Head of caudate nucleus (tissue), 42 donors: ENCODE results near the gene NDUFB6.
"Not testable (repeated sequence)": the region's sequence is repeated elsewhere in the genome, so short reads cannot be mapped to it uniquely, and the experiment has no call there.

Source experiments
- DNase-seq, 42 donors: peaks; one replicate each; pipeline versions ENCODE4 v3.0.0 to v3.0.0-alpha.2; 2020 to 2021; ENCODE audit warnings: mixed read lengths in 7 of 42
- intact Hi-C: fragments of 100-400 bp; cut with DNase I; formaldehyde crosslinking; loops from one replicate; pipeline ENCODE4 v1.15.0; 2022

NDUFB6 gene

DNA sequence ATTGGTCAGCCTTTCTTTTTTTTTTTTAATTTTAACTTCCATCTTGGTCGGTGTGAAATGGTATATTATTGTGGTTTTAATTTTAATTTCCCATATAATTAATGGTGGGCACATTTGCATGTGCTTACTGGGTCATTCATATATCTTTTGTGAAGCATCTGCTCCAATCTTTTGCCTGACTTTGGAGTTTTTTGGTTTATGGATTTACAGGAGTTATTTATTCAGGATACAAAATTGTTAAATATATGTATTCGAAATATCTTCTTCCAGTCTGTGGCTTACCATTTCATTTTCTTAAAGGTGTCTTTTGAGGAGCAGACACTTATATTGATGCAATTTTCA lies 46.3 kb downstream of the NDUFB6 start:
- DNase-seq = no peak
- intact Hi-C loops = loop anchor here (10.0 kb wide), 1 partner anchor 142 kb away; the partner anchor contains the start of gene ACO1

DNA sequence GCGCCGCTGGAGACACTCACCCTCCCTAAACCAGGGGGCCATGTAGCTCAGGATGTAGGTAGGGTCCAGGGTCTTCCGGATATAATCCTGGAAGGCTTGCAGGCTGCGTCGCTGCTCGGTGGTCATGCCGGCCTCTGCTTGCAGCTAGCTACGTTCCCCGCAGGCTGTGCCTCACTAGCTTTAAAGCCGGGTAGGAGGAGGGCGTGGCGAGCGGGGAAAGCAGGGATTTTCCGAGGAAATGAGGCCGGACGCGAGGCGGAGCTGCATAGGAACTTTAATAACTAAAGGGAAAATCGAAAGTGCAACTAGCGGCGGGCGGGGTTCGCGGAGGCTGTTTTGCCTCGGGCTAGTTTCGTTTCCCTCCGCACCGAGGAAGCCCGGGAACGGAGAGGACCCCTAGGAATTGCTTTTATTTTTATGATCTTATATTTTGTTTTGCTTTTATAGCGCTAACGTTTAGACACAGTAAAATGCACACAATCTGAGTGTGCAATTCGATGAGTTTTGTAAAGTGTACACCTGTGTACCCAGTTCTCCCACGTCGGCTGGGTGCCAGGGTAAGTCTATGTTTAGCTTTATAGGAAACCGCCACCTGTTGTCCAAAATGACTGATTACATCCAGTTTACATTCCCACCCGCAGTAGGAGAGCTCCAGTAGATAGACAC lies 46.8 kb downstream of the NDUFB6 start, which contains the start of gene RIGI:
Gene RIGI, minus strand, starts transcription at position 156 of the 666 bp plus-strand sequence. Its CDS starts 30 bp downstream, at position 126.
- intact Hi-C loops = loop anchor here (10.0 kb wide), 1 partner anchor 141 kb away; the partner anchor contains the start of gene ACO1
- peak; percentile 77 to 96 (median 88) for DNase-seq

DNA sequence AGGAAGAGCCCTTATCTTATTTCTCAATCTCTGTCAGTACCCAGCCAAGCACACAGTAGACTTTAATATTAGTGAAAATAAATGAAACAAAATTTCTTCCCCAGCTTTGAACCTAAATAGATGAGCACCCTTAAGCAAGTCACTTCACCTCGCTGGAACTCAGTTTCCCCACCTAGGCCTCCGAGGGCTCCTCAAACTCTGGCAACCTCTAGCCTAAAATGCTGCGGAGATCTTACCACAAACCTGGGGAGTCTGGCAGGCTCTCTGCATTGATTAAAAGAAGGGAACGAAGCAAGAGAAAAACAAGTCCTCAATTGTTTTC lies 47.3 kb downstream of the NDUFB6 start:
- intact Hi-C loops = loop anchor here (10.0 kb wide), 1 partner anchor 141 kb away; the partner anchor contains the start of gene ACO1
- DNase-seq = peak in 2 of 42 donors; percentile 4 to 12

DNA sequence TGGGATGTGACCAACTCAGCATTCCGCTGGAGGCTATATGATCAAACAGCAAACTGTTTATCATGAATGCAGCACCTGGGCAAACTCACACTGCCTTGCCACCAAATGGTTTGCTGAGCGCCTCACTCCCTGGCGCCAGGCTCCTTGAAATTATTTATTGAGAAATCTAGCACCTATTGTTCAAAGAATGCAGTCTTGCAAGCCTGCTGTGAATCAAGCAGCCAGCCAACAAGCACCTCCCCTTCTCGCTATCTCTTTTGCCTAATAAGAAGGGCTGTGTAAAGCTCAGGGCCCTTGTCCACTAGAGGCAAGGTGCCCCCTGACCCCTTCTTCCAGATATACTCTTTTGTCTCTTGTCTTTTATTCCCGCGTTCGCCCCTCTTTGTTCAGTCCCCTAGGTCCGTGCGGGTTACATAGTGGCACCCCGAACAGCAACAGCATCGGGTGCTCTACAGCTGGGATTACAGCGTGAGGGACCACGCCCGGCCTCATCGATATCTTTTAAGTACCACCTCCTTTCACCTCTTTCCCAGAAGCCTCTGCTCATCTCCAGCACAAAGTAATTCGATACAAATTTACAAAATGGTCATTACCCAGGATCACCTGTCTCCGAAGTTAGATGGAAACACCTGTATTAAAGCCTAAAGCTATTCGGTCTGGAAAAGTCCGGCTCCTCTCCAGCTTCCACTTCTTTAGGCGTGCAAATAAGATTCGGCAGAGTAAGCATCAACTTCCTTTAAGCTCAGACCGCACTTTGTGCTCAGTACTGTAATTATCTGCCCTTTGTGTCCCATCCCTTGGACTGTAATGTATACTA lies 47.9 kb downstream of the NDUFB6 start:
- DNase-seq = peak in 4 of 42 donors; percentile 6 to 52 (median 30)

DNA sequence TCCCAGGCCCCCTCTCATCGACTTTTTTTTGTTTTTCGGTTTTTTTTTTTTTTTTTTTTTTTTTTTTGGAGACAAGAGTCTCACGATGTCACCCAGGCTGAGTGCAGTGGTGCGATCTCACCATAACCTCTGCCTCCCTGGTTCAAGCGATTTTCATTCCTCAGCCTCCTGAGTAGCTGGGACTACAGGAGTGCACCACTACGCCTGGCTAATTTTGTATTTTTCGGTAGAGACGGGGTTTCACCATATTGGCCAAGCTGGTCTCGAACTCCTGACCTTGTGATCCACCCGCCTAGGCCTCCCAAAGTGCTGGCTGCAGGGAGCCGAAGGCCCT lies 48.4 kb downstream of the NDUFB6 start:
- intact Hi-C loops = loop anchor here (10.0 kb wide), 1 partner anchor 140 kb away; the partner anchor contains the start of gene ACO1
- DNase-seq = not testable (repeated sequence)

More for the DNA sequence above, 47.9 kb downstream of the NDUFB6 start:
- intact Hi-C loops = loop anchor here (10.0 kb wide), 1 partner anchor 140 kb away; the partner anchor contains the start of gene ACO1

DNA sequence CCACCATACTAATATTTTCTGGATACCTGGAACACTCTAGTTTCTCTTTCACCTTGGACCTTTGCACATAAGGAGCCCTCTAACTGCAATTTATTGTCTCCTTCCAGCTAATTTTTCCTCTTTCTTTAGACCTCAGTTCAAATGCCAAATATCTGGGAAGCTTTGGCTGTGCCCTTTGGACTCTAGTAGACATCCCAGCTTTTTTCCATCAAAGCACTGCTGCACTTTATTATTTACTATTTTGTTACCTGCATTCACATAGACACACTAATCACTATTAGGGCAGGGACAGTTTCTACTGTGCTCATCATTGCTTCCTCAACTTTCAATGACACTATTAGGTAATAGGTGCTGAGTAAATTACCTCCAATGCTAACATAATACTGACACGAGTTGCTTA lies 49.0 kb downstream of the NDUFB6 start:
- intact Hi-C loops = loop anchor here (10.0 kb wide), 1 partner anchor 139 kb away; the partner anchor contains the start of gene ACO1
- DNase-seq = no peak

DNA sequence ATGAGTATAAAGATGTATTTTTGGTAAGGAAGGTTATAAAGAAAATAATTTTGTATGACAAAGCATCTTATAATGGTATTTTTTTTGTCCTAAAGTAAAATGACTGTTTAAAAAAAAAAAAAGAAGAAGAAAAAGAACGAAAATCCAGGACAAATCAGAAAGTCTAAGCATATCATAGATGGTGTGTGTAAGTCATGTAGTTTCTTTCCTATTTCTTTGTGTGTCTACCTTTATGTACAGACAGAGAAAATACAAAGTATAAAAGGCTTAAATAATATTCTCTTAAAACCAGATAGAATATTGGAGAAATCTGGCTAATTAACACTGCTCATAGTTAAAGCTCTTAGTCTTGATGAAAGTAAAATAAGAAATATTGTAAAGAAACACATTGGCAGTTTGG lies 54.7 kb downstream of the NDUFB6 start:
- intact Hi-C loops = no loop called here
- DNase-seq = no peak

DNA sequence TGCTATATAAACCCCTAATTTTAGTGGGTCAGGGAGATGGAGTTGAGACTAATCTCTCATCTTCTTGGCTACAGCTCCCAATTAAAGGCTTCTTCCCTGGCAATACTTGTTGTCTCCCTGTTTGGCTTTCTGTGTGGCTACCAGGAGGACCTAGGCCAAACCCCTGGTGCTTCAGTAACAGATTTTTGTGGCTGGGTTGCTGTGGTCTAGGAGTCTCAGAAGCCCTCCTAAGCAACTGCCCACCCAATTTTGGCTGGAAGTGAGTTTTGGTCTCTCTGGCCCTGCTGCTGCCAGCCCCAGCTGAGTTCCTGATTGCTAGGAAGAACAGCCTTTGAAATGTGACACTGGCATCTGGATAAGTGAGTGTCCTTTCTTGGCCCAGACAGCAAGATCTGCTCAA lies 56.7 kb downstream of the NDUFB6 start:
- intact Hi-C loops = no loop called here
- DNase-seq = no peak

DNA sequence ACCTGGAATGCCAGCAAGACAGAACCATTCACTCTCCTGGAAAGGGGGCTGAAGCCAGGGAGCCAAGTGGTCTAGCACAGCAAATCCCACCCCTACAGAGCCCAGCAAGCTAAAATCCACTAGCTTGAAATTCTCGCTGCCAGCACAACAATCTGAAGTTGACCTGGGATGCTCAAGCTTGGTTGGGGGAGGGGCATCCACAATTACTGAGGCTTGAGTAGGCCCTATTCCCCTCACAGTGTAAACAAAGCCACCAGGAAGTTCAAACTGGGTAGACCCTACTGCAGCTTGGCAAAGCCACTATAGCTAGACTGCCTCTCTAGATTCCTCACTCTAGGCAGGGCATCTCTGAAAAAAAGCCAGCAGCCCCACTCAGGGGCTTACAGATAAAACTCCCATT lies 64.2 kb downstream of the NDUFB6 start:
- no peak for DNase-seq
- intact Hi-C loops = no loop called here

DNA sequence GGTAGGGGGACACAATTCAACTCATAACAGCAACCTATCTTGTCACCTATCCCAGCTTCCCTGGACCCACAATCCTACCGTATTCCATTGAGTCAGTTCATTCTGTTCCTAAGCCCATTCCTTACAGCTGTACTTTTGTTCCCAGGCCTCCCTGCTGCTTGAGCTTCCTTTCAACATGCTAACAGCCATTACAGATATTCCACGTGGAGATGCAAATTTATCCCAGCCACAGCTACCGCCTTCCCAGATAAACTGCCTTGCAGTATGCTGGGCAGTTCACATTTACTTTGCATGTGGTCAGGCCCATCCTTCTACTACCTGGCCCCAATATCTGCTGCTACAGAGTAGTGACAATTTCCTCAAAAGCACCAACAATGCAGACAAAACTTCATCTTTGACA lies 70.0 kb downstream of the NDUFB6 start:
- no peak for DNase-seq
- intact Hi-C loops = no loop called here
